WTC11 (cell line): ENCODE data around the gene SKAP1. TPM values are rescaled to one million over a fixed set of nuclear protein-coding genes. Genes with fewer than 3 reads are reported as not detected.

Source experiments
- ATAC-seq: fragments of 200-7000 bp; cut with Tn5 transposase; 2 replicates; pipeline ENCODE4 v1.10.0; 2021; ENCODE audit warnings: mild to moderate bottlenecking, moderate library complexity
- CTCF ChIA-PET: fragments of 300-600 bp; sonication (Branson Sonifier 250); formaldehyde crosslinking; loops from one replicate; lab custom pipeline; 2021; ENCODE audit warnings: antibody characterized with exemption; lab: Charles Lee
- POLR2A ChIA-PET: fragments of 350-600 bp; sonication (Branson Sonifier 250); formaldehyde crosslinking; loops from one replicate; lab custom pipeline; 2021; ENCODE audit warnings: antibody characterized with exemption; lab: Charles Lee
- DNase-seq: peaks from one replicate; pipeline ENCODE4 v3.0.0; 2021; ENCODE audit warnings: low spot score
- H3K27ac Mint-ChIP-seq: 2 replicates; pipeline ENCODE4 v1.8.0; 2021; ENCODE audit warnings: mixed read lengths
- H3K27me3 Mint-ChIP-seq: 2 replicates; pipeline ENCODE4 v1.8.0; 2021; ENCODE audit warnings: low read depth, mild to moderate bottlenecking, moderate library complexity, mixed read lengths
- H3K36me3 Mint-ChIP-seq: 2 replicates; pipeline ENCODE4 v1.8.0; 2021; ENCODE audit warnings: mixed read lengths
- H3K4me1 Mint-ChIP-seq: 2 replicates; pipeline ENCODE4 v1.8.0; 2022; ENCODE audit warnings: mixed read lengths
- H3K4me3 Mint-ChIP-seq: 2 replicates; pipeline ENCODE4 v1.8.0; 2021; ENCODE audit warnings: mild to moderate bottlenecking, moderate library complexity, mixed read lengths
- H3K9me3 Mint-ChIP-seq: 2 replicates; pipeline ENCODE4 v1.8.0; 2021; ENCODE audit warnings: mixed read lengths
- ARID4B ChIP-seq: sonication (generic); formaldehyde crosslinking; IDR thresholded peaks from 2 replicates; pipeline ENCODE4 v1.8.0; 2023; ENCODE audit warnings: missing genetic modification reagents, mild to moderate bottlenecking, borderline replicate concordance
- CREM ChIP-seq: sonication (generic); formaldehyde crosslinking; IDR thresholded peaks from 2 replicates; pipeline ENCODE4 v1.8.1; 2022; ENCODE audit warnings: mild to moderate bottlenecking, missing genetic modification reagents, moderate library complexity
- FOXP4 ChIP-seq: sonication (generic); formaldehyde crosslinking; IDR thresholded peaks from 2 replicates; pipeline ENCODE4 v1.8.0; 2022; ENCODE audit warnings: mild to moderate bottlenecking, missing genetic modification reagents
- GRHL2 ChIP-seq: fragments of 250-450 bp; sonication (Bioruptor Pico); IDR thresholded peaks from 2 replicates; pipeline ENCODE4 v1.8.0; 2022; ENCODE audit warnings: mild to moderate bottlenecking, moderate library complexity; ENCODE audit not compliant: insufficient replicate concordance, severe bottlenecking
- MYBL2 ChIP-seq: sonication (generic); formaldehyde crosslinking; IDR thresholded peaks from 2 replicates; pipeline ENCODE4 v1.8.1; 2023; ENCODE audit warnings: mild to moderate bottlenecking, moderate library complexity, missing genetic modification reagents
- NFATC4 ChIP-seq: fragments of 250-450 bp; sonication (Bioruptor Pico); IDR thresholded peaks from 2 replicates; pipeline ENCODE4 v1.9.0; 2021; ENCODE audit warnings: mild to moderate bottlenecking
- ZBTB43 ChIP-seq: sonication (generic); formaldehyde crosslinking; IDR thresholded peaks from 2 replicates; pipeline ENCODE4 v1.8.1; 2023; ENCODE audit warnings: mild to moderate bottlenecking, missing genetic modification reagents
- ZNF232 ChIP-seq: sonication (generic); formaldehyde crosslinking; IDR thresholded peaks from 2 replicates; pipeline ENCODE4 v1.8.0; 2022; ENCODE audit warnings: mild to moderate bottlenecking, missing genetic modification reagents
- ZNF263 ChIP-seq: sonication (generic); formaldehyde crosslinking; IDR thresholded peaks from 2 replicates; pipeline ENCODE4 v1.8.1; 2022; ENCODE audit warnings: low read depth, mild to moderate bottlenecking, moderate library complexity, missing genetic modification reagents
- ZSCAN18 ChIP-seq: fragments of 250-450 bp; sonication (Bioruptor Pico); IDR thresholded peaks from 2 replicates; pipeline ENCODE4 v2.1.2; 2022; ENCODE audit warnings: mild to moderate bottlenecking, moderate library complexity
- total RNA-seq: library from RNA; stranded (reverse); gene quantifications from 3 replicates; pipeline ENCODE4 v1.2.3, GENCODE V29; 2021

SKAP1 gene
- total RNA-seq, 1 experiment from 2014 or later: not detected

GRCh38 chr17:48180842-48181629 lies 249.0 kb downstream of the SKAP1 start (continued):
- TF ChIP-seq ARID4B (CRISPR knock-in tag): no peak
- no peak for TF ChIP-seq ZNF263 (CRISPR knock-in tag)
- TF ChIP-seq ZBTB43 (CRISPR knock-in tag): no peak

- H3K9me3 Mint-ChIP-seq: no peaks in the 10 kb centered on the region
- no peak for TF ChIP-seq ARID4B (CRISPR knock-in tag)
- POLR2A ChIA-PET: interaction anchor here (0.6 kb wide), 1 partner anchor 23 kb away, joined by 3 read pairs; no protein-coding TSS in a partner anchor
- H3K36me3 Mint-ChIP-seq: no peaks in the 10 kb centered on the region
- peaks cover 23% of the 10 kb centered on the region for H3K4me1 Mint-ChIP-seq
- DNase-seq (no peak), ATAC-seq (no peak)
- peaks cover 13% of the 10 kb centered on the region for H3K27me3 Mint-ChIP-seq
- H3K4me3 Mint-ChIP-seq: no peak overlapping the region
- no peak overlapping the region for H3K27ac Mint-ChIP-seq
- CTCF ChIA-PET: interaction anchor here (1.2 kb wide), 1 partner anchor 49 kb away, joined by 3 read pairs; no protein-coding TSS in a partner anchor
These were observed 250.7 kb downstream of the SKAP1 start for GRCh38 chr17:48179071-48179945.

GRCh38 chr17:48178317-48178716 lies 251.7 kb downstream of the SKAP1 start:
- peaks cover 16% of the 10 kb centered on the region for H3K27me3 Mint-ChIP-seq
- no peak for ATAC-seq

GRCh38 chr17:48177816-48178215 lies 252.2 kb downstream of the SKAP1 start:
- no peak overlapping the region for H3K4me3 Mint-ChIP-seq
- ATAC-seq (no peak), DNase-seq (no peak)
- ChIA-PET POLR2A (interaction anchor here (0.7 kb wide), 1 partner anchor 15 kb away, joined by 9 read pairs; no protein-coding TSS in a partner anchor), CTCF (interaction anchor here (1.0 to 2.0 kb wide), 6 partner anchors 25 to 159 kb away, joined by 3 to 5 read pairs (median 3); no protein-coding TSS in a partner anchor)
- H3K36me3 Mint-ChIP-seq: no peaks in the 10 kb centered on the region
- no peaks in the 10 kb centered on the region for H3K9me3 Mint-ChIP-seq
- peaks cover 19% of the 10 kb centered on the region for H3K4me1 Mint-ChIP-seq
- H3K27me3 Mint-ChIP-seq: peaks cover 21% of the 10 kb centered on the region
- H3K27ac Mint-ChIP-seq: no peak overlapping the region
- TF ChIP-seq GRHL2: no peak
- no peak for TF ChIP-seq ZSCAN18 (CRISPR knock-in tag)
- TF ChIP-seq FOXP4 (CRISPR knock-in tag): no peak
- TF ChIP-seq NFATC4 (CRISPR knock-in tag): no peak
- TF ChIP-seq MYBL2 (CRISPR knock-in tag): no peak
- TF ChIP-seq CREM (CRISPR knock-in tag): no peak

More at GRCh38 chr17:48178317-48178716, 251.7 kb downstream of the SKAP1 start:
- no peak for TF ChIP-seq ZNF232 (CRISPR knock-in tag)
- ChIA-PET CTCF (interaction anchor here (1.0 to 2.0 kb wide), 6 partner anchors 25 to 158 kb away, joined by 3 to 5 read pairs (median 3); no protein-coding TSS in a partner anchor), POLR2A (interaction anchor here (0.7 kb wide), 1 partner anchor 16 kb away, joined by 9 read pairs; no protein-coding TSS in a partner anchor)
- no peak overlapping the region for H3K27ac Mint-ChIP-seq
- no peak overlapping the region for H3K4me3 Mint-ChIP-seq
- H3K4me1 Mint-ChIP-seq: peaks cover 23% of the 10 kb centered on the region
- H3K36me3 Mint-ChIP-seq: no peaks in the 10 kb centered on the region
- no peak for DNase-seq
- no peaks in the 10 kb centered on the region for H3K9me3 Mint-ChIP-seq
